K562 (cell line): ENCODE measurements around the gene CNOT2. TPM values are rescaled to one million over a fixed set of nuclear protein-coding genes. Genes with fewer than 3 reads are reported as not detected.

Experiments
- ATAC-seq: fragments of 200-7000 bp; cut with Tn5 transposase; 3 replicates; pipeline ENCODE4 v1.9.1; 2020; ENCODE audit warnings: moderate library complexity
- BruUV-seq: library from RNA; stranded (reverse); fragments of 400-500 nt; replicated peaks from 2 replicates; lab custom pipeline; 2021; lab: Mats Ljungman, UMichigan
- CTCF ChIA-PET: fragments of 300-600 bp; formaldehyde crosslinking; extraction: SDS; loops from one replicate; lab custom pipeline; 2021; ENCODE audit warnings: low intra/inter-chr PET ratio; lab: Yijun Ruan, JAX
- POLR2A ChIA-PET: fragments of 300-600, 350-650 bp; sonication (Branson Sonifier 250); formaldehyde crosslinking; extraction: SDS; loops from one replicate; lab custom pipeline; 2021; ENCODE audit warnings: antibody characterized with exemption, inconsistent platforms; lab: Yijun Ruan, JAX
- DNase-seq, 4 experiments: peaks; one replicate each; pipeline versions ENCODE4 v3.0.0 to v3.0.0-alpha.2; 2011 to 2018; ENCODE audit warnings: low spot score in 3 of 4, mixed read lengths in 3 of 4; ENCODE audit errors: extremely low read depth in 1 of 4
- FAIRE-seq: peaks from 2 replicates; lab custom pipeline; 2011; peaks lifted over from hg19 to GRCh38; lab: Jason Lieb, UNC
- H2AFZ ChIP-seq: 2 replicates; pipeline ENCODE4 v1.6.0; 2011; ENCODE audit warnings: low read depth, low read length, control low read depth, inconsistent platforms
- H3K27ac ChIP-seq: fragments of 200-600 bp; 3 replicates; pipeline ENCODE4 v1.8.0; 2011; ENCODE audit warnings: low read depth, mild to moderate bottlenecking, control low read depth, inconsistent platforms, low read length, moderate library complexity, mixed read lengths; ENCODE audit errors: extremely low read depth
- H3K27me3 ChIP-seq, 2 experiments: fragments of 300-600 bp in 1 of 2; 2 replicates in 1 of 2; 3 replicates in 1 of 2; pipeline versions ENCODE4 v1.6.0 to v1.8.0; 2011; ENCODE audit warnings: inconsistent platforms in 2 of 2, low read length in 2 of 2, mild to moderate bottlenecking in 1 of 2, mixed read lengths in 1 of 2, moderate library complexity in 1 of 2; ENCODE audit not compliant: control insufficient read depth in 2 of 2, insufficient read depth in 2 of 2
- H3K36me3 ChIP-seq: fragments of 300-600 bp; 3 replicates; pipeline ENCODE4 v1.8.0; 2011; ENCODE audit warnings: mild to moderate bottlenecking, low read length, inconsistent platforms; ENCODE audit not compliant: control insufficient read depth, insufficient read depth
- H3K4me1 ChIP-seq, 2 experiments: fragments of 200-600 bp in 1 of 2; replicated peaks in 1 of 2; 2 replicates in 1 of 2; 3 replicates in 1 of 2; pipeline versions ENCODE4 v1.5.1 to v1.8.0; 2011; ENCODE audit warnings: inconsistent platforms in 2 of 2, low read length in 2 of 2, mild to moderate bottlenecking in 1 of 2, mixed read lengths in 1 of 2, moderate library complexity in 1 of 2; ENCODE audit not compliant: control insufficient read depth in 2 of 2, insufficient read depth in 2 of 2
- H3K4me2 ChIP-seq: 2 replicates; pipeline ENCODE4 v1.6.1; 2011; ENCODE audit warnings: low read length, control low read depth, inconsistent platforms, mixed read lengths; ENCODE audit not compliant: insufficient read depth
- H3K4me3 ChIP-seq: fragments of 200-600 bp; sonication (generic), shearing (Covaris generic); 2 replicates; pipeline ENCODE4 v1.5.1; 2016; ENCODE audit warnings: control low read depth, inconsistent platforms
- H3K79me2 ChIP-seq: fragments of 200-600 bp; 3 replicates; pipeline ENCODE4 v1.8.0; 2011; ENCODE audit warnings: low read length, inconsistent platforms; ENCODE audit not compliant: control insufficient read depth, insufficient read depth
- H3K9ac ChIP-seq, 2 experiments: 2 replicates each; pipeline versions ENCODE4 v1.6.0 to v1.6.1; 2011; ENCODE audit warnings: low read depth in 2 of 2, low read length in 2 of 2, control low read depth in 1 of 2, inconsistent platforms in 1 of 2, mild to moderate bottlenecking in 1 of 2, mixed read lengths in 1 of 2; ENCODE audit not compliant: insufficient read depth in 1 of 2
- H3K9me1 ChIP-seq: one replicate; pipeline ENCODE4 v1.6.0; 2011; ENCODE audit warnings: inconsistent platforms, mild to moderate bottlenecking, low read length, moderate library complexity; ENCODE audit not compliant: control insufficient read depth, insufficient read depth
- H3K9me3 ChIP-seq: replicated peaks from 2 replicates; pipeline ENCODE4 v1.5.1; 2011; ENCODE audit warnings: low read depth, low read length, inconsistent platforms; ENCODE audit not compliant: control insufficient read depth, insufficient read depth
- H4K20me1 ChIP-seq: replicated peaks from 2 replicates; pipeline ENCODE4 v1.6.1; 2011; ENCODE audit warnings: low read length, inconsistent platforms, mixed read lengths; ENCODE audit not compliant: control insufficient read depth, insufficient read depth
- CBX1 ChIP-seq: sonication (generic); IDR thresholded peaks from 2 replicates; pipeline ENCODE4 v1.6.1; 2016; ENCODE audit warnings: antibody characterized with exemption, low read depth, mild to moderate bottlenecking
- CC2D1A ChIP-seq: fragments of 450-650 bp; IDR thresholded peaks from 2 replicates; pipeline ENCODE4 v1.6.1; 2017; ENCODE audit warnings: mild to moderate bottlenecking
- PRMT5 ChIP-seq: sonication (generic); formaldehyde crosslinking; IDR thresholded peaks from 2 replicates; pipeline ENCODE4 v1.5.0; 2020; ENCODE audit warnings: missing genetic modification reagents
- PYGO2 ChIP-seq: fragments of 450-650 bp; IDR thresholded peaks from 2 replicates; pipeline ENCODE4 v1.6.1; 2016; ENCODE audit warnings: mild to moderate bottlenecking, missing genetic modification characterization, moderate library complexity, missing compliant biosample characterization
- RBFOX2 ChIP-seq: fragments of 200-400 bp; formaldehyde crosslinking; IDR thresholded peaks from 2 replicates; pipeline ENCODE4 v1.6.1; 2017; ENCODE audit warnings: low read depth, mild to moderate bottlenecking, low read length, moderate library complexity
- SRF ChIP-seq, 2 experiments: fragments of 250-450, 450-650 bp in 1 of 2; sonication (Bioruptor Pico) in 1 of 2; sonication (generic) in 1 of 2; formaldehyde crosslinking; IDR thresholded peaks; 2 replicates each; pipeline versions ENCODE4 v1.5.0 to v1.5.1; 2020 to 2022; ENCODE audit warnings: mild to moderate bottlenecking in 1 of 2, missing genetic modification reagents in 1 of 2
- SRSF9 ChIP-seq: fragments of 200-400 bp; formaldehyde crosslinking; IDR thresholded peaks from 2 replicates; pipeline ENCODE4 v1.6.1; 2017; ENCODE audit warnings: low read depth, low read length, borderline replicate concordance
- TRIM25 ChIP-seq: fragments of 450-650 bp; IDR thresholded peaks from 2 replicates; pipeline ENCODE4 v1.7.0; 2016; ENCODE audit warnings: borderline replicate concordance
- UBTF ChIP-seq, 2 experiments: IDR thresholded peaks; 2 replicates each; pipeline ENCODE4 v1.6.1; 2012; ENCODE audit warnings: improper control_type of control experiment in 2 of 2, low read depth in 2 of 2, low read length in 2 of 2, borderline replicate concordance in 1 of 2
- ZBTB34 ChIP-seq: fragments of 250-450 bp; sonication (Bioruptor Pico); IDR thresholded peaks from 2 replicates; pipeline ENCODE4 v1.8.0; 2021; ENCODE audit warnings: mild to moderate bottlenecking, moderate library complexity
- ZNF695 ChIP-seq: fragments of 450-650 bp; formaldehyde crosslinking; IDR thresholded peaks from 2 replicates; pipeline ENCODE4 v1.4.0; 2020; ENCODE audit warnings: mild to moderate bottlenecking, moderate library complexity
- WGBS: fragments of 100-300 bp; shearing (Covaris generic); methylation state at CpG from one replicate; pipeline ENCODE4 v1.1.6; 2016; ENCODE audit warnings: low coverage, mixed read lengths; ENCODE audit not compliant: insufficient coverage; ENCODE audit errors: missing lambda C conversion rate; 5-methylcytosine and 5-hydroxymethylcytosine counted together
- in situ Hi-C: fragments of 300-500 bp; cut with MboI; formaldehyde crosslinking; loops from 4 replicates; pipeline ENCODE4 v1.15.0; 2018; ENCODE audit warnings: inconsistent platforms, mixed read lengths
- intact Hi-C: fragments of 100-400 bp; cut with micrococcal nuclease; formaldehyde crosslinking; loops from 2 replicates; pipeline ENCODE4 v1.14.2; 2022
- polyA plus RNA-seq, 8 experiments: library from polyadenylated mRNA; depleted of rRNA in 4 of 8; stranded (reverse) in 5 of 8; unstranded in 3 of 8; fragments of >200 nt; fragmentation: Nextera tagmentation in 2 of 8; fragmentation: Illumina TruSeq in 1 of 8; extraction: Ambion mirVana in 2 of 8; extraction: Trizol in 1 of 8; gene quantifications; 2 replicates each; pipeline versions ENCODE4 v1.2.1 to v1.2.3, GENCODE V29; 2011 to 2014; ENCODE audit warnings: inconsistent platforms in 1 of 8, missing spikeins in 1 of 8
- total RNA-seq, 7 experiments: library from RNA; depleted of rRNA in 6 of 7; stranded (reverse); fragments of >200 nt in 6 of 7; fragmentation: Illumina TruSeq in 2 of 7; extraction: Trizol in 2 of 7; gene quantifications; 2 replicates each; pipeline versions ENCODE4 v1.2.1 to v1.2.3, GENCODE V29; 2011 to 2021; ENCODE audit warnings: low replicate concordance in 1 of 7
- TF ChIP-seq, protein P1 (sequence below): sonication (generic); formaldehyde crosslinking; IDR thresholded peaks from 2 replicates; pipeline ENCODE4 v1.8.1; 2023; ENCODE audit warnings: mild to moderate bottlenecking, missing genetic modification reagents
- TF ChIP-seq, protein P2 (sequence below): sonication (generic); formaldehyde crosslinking; IDR thresholded peaks from 2 replicates; pipeline ENCODE4 v1.4.0; 2020; ENCODE audit warnings: mild to moderate bottlenecking, missing genetic modification reagents

The CNOT2 gene
- total and polyA plus RNA-seq, 9 of the 15 experiments (the other 6 are each of a cell fraction or from before 2014, with no cell fraction given), result 43.6 to 119 (median 84.4) TPM

GRCh38 chr12:70260646-70261045 is 17.4 kb downstream of the CNOT2 start:
- WGBS, result 67% methylated on average over 1 of the region's 1 CpG
- H3K79me2 ChIP-seq, result peaks cover 95% of the 10 kb centered on the region
- no peaks in the 10 kb centered on the region for H3K36me3 ChIP-seq
- H3K9ac ChIP-seq, result no peak overlapping the region
- FAIRE-seq (no peak), DNase-seq (no peak), ATAC-seq (no peak)
- H3K27ac ChIP-seq, result no peak overlapping the region
- peaks cover 0 to 13% of the 10 kb centered on the region in 2 experiments; a peak in 2 of 5 replicates for H3K4me1 ChIP-seq
- no peak overlapping the region for H3K4me3 ChIP-seq
- intact Hi-C loops, result no loop called here
- ChIA-PET POLR2A (no interaction called here), CTCF (interaction anchor here (0.7 kb wide), 1 partner anchor 566 kb away, joined by 4 read pairs; no protein-coding TSS in a partner anchor)
- H2AFZ ChIP-seq, result no peak overlapping the region
- BruUV-seq, result no TSS peak
- in situ Hi-C loops, result no loop called here
- H4K20me1 ChIP-seq, result peaks cover 6% of the 10 kb centered on the region; the same call in 1 of the 2 replicates
- no peaks in the 10 kb centered on the region for H3K9me3 ChIP-seq
- H3K9me1 ChIP-seq, result no peaks in the 10 kb centered on the region
- no peak overlapping the region for H3K4me2 ChIP-seq
- H3K27me3 ChIP-seq, result no peaks in the 10 kb centered on the region
- TF ChIP-seq, protein P1, sequence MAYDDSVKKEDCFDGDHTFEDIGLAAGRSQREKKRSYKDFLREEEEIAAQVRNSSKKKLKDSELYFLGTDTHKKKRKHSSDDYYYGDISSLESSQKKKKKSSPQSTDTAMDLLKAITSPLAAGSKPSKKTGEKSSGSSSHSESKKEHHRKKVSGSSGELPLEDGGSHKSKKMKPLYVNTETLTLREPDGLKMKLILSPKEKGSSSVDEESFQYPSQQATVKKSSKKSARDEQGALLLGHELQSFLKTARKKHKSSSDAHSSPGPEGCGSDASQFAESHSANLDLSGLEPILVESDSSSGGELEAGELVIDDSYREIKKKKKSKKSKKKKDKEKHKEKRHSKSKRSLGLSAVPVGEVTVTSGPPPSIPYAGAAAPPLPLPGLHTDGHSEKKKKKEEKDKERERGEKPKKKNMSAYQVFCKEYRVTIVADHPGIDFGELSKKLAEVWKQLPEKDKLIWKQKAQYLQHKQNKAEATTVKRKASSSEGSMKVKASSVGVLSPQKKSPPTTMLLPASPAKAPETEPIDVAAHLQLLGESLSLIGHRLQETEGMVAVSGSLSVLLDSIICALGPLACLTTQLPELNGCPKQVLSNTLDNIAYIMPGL (CRISPR knock-in tag), result no peak
- TF ChIP-seq ZBTB34 (CRISPR knock-in tag), result no peak
- TF ChIP-seq TRIM25, result no peak
- no peak for TF ChIP-seq UBTF (IDR thresholded peaks at IDR 0.05; ENCODE audit: borderline replicate concordance in 1 of 2, low read depth in 2 of 2, low read length in 2 of 2)
- TF ChIP-seq PRMT5 (CRISPR knock-in tag), result no peak
- TF ChIP-seq SRF (CRISPR knock-in tag; IDR thresholded peaks at IDR 0.05), result no peak
- TF ChIP-seq RBFOX2, result no peak
- no peak for TF ChIP-seq ZNF695
- TF ChIP-seq, protein P2, sequence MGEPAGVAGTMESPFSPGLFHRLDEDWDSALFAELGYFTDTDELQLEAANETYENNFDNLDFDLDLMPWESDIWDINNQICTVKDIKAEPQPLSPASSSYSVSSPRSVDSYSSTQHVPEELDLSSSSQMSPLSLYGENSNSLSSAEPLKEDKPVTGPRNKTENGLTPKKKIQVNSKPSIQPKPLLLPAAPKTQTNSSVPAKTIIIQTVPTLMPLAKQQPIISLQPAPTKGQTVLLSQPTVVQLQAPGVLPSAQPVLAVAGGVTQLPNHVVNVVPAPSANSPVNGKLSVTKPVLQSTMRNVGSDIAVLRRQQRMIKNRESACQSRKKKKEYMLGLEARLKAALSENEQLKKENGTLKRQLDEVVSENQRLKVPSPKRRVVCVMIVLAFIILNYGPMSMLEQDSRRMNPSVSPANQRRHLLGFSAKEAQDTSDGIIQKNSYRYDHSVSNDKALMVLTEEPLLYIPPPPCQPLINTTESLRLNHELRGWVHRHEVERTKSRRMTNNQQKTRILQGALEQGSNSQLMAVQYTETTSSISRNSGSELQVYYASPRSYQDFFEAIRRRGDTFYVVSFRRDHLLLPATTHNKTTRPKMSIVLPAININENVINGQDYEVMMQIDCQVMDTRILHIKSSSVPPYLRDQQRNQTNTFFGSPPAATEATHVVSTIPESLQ (CRISPR knock-in tag), result no peak
- no peak for TF ChIP-seq CC2D1A
- TF ChIP-seq SRSF9, result no peak
- no peak for TF ChIP-seq CBX1
- no peak for TF ChIP-seq PYGO2 (tag)
